SK-N-SH (cell line): Measurements from ENCODE around the gene KIFAP3. TPM values are rescaled to one million over a fixed set of nuclear protein-coding genes. Genes with fewer than 3 reads are reported as not detected.

Source experiments
- CTCF ChIA-PET: fragments of 300-600, 350-600 bp; formaldehyde crosslinking; extraction: SDS; loops from one replicate; lab custom pipeline; 2021; lab: Yijun Ruan, JAX
- POLR2A ChIA-PET: fragments of 350-600 bp; sonication (Branson Sonifier 250); formaldehyde crosslinking; extraction: SDS; loops from one replicate; lab custom pipeline; 2020; ENCODE audit warnings: antibody characterized with exemption, inconsistent platforms; lab: Yijun Ruan, JAX
- DNase-seq: peaks from one replicate; pipeline ENCODE4 v3.0.0; 2012
- H2AFZ ChIP-seq: fragments of 200-600 bp; sonication (generic); 2 replicates; pipeline ENCODE4 v1.8.1; 2016; ENCODE audit warnings: antibody characterized with exemption, mild to moderate bottlenecking, low read depth
- H3F3A ChIP-seq: fragments of 200-600 bp; sonication (generic); replicated peaks from 2 replicates; pipeline ENCODE3; 2016; ENCODE audit warnings: antibody characterized with exemption, mild to moderate bottlenecking; ENCODE audit not compliant: insufficient read depth
- H3K27ac ChIP-seq, 2 experiments: fragments of 200-500 bp in 1 of 2; fragments of 200-600 bp in 1 of 2; sonication (Bioruptor generic) in 1 of 2; sonication (generic), shearing (Covaris generic) in 1 of 2; 2 replicates each; pipeline versions ENCODE4 v1.5.1 to v1.6.1; 2014 to 2016; ENCODE audit warnings: low read depth in 2 of 2, inconsistent platforms in 1 of 2, low read length in 1 of 2, mild to moderate bottlenecking in 1 of 2, mixed read lengths in 1 of 2
- H3K27me3 ChIP-seq: fragments of 200-600 bp; sonication (generic), shearing (Covaris generic); 2 replicates; pipeline ENCODE4 v1.6.1; 2016; ENCODE audit warnings: mixed run types; ENCODE audit not compliant: insufficient read depth
- H3K36me3 ChIP-seq, 2 experiments: fragments of 200-500 bp in 1 of 2; fragments of 200-600 bp in 1 of 2; sonication (Bioruptor generic) in 1 of 2; sonication (generic) in 1 of 2; replicated peaks in 1 of 2; 2 replicates each; pipeline versions ENCODE3 to v1.5.1; 2014 to 2016; ENCODE audit warnings: low read length in 1 of 2, mild to moderate bottlenecking in 1 of 2; ENCODE audit not compliant: insufficient read depth in 2 of 2, control insufficient read depth in 1 of 2
- H3K4me1 ChIP-seq, 2 experiments: fragments of 200-500 bp in 1 of 2; fragments of 200-600 bp in 1 of 2; sonication (Bioruptor generic) in 1 of 2; sonication (generic), shearing (Covaris generic) in 1 of 2; 2 replicates each; pipeline versions ENCODE4 v1.5.1 to v1.6.1; 2014 to 2016; ENCODE audit warnings: low read depth in 1 of 2, low read length in 1 of 2, mixed run types in 1 of 2; ENCODE audit not compliant: insufficient read depth in 2 of 2, control insufficient read depth in 1 of 2
- H3K4me2 ChIP-seq: fragments of 200-600 bp; sonication (generic), shearing (Covaris generic); 2 replicates; pipeline ENCODE4 v1.6.1; 2017; ENCODE audit warnings: mixed run types
- H3K4me3 ChIP-seq, 2 experiments: fragments of 200-500 bp in 1 of 2; fragments of 200-600 bp in 1 of 2; sonication (Bioruptor generic) in 1 of 2; sonication (generic), shearing (Covaris generic) in 1 of 2; 2 replicates each; pipeline versions ENCODE4 v1.5.1 to v1.8.1; 2014 to 2016; ENCODE audit warnings: low read depth in 2 of 2, inconsistent platforms in 1 of 2, low read length in 1 of 2, mild to moderate bottlenecking in 1 of 2, mixed read lengths in 1 of 2, moderate library complexity in 1 of 2
- H3K79me2 ChIP-seq: fragments of 200-600 bp; sonication (generic); 2 replicates; pipeline ENCODE4 v1.8.1; 2017; ENCODE audit warnings: mild to moderate bottlenecking; ENCODE audit not compliant: insufficient read depth
- H3K9ac ChIP-seq: fragments of 200-600 bp; sonication (generic); 2 replicates; pipeline ENCODE4 v1.6.1; 2017; ENCODE audit warnings: mixed run types
- H3K9me2 ChIP-seq: fragments of 200-600 bp; sonication (generic); 2 replicates; pipeline ENCODE4 v1.6.1; 2017; ENCODE audit warnings: mixed run types
- H3K9me3 ChIP-seq: fragments of 200-600 bp; sonication (generic); 2 replicates; pipeline ENCODE4 v1.6.1; 2017; ENCODE audit warnings: mixed run types, mild to moderate bottlenecking, moderate library complexity
- H4K20me1 ChIP-seq: fragments of 200-600 bp; sonication (generic); 2 replicates; pipeline ENCODE4 v1.6.1; 2017; ENCODE audit warnings: mild to moderate bottlenecking, mixed run types; ENCODE audit not compliant: insufficient read depth
- FOSL2 ChIP-seq: IDR thresholded peaks from 2 replicates; pipeline ENCODE4 v1.4.0; 2012; ENCODE audit warnings: low read depth, mild to moderate bottlenecking, moderate library complexity, borderline replicate concordance
- FOXM1 ChIP-seq: IDR thresholded peaks from 2 replicates; pipeline ENCODE4 v1.4.0; 2012; ENCODE audit warnings: low read depth, mild to moderate bottlenecking
- GABPA ChIP-seq: IDR thresholded peaks from 2 replicates; pipeline ENCODE4 v1.4.0; 2012; ENCODE audit warnings: low read depth, mild to moderate bottlenecking
- GATA2 ChIP-seq: sonication (generic); formaldehyde crosslinking; IDR thresholded peaks from 2 replicates; pipeline ENCODE4 v1.5.0; 2020; ENCODE audit warnings: mild to moderate bottlenecking, missing genetic modification reagents
- JUND ChIP-seq: IDR thresholded peaks from 2 replicates; pipeline ENCODE4 v1.4.0; 2012
- MEF2A ChIP-seq: IDR thresholded peaks from 2 replicates; pipeline ENCODE4 v1.4.0; 2012; ENCODE audit warnings: low read depth, borderline replicate concordance
- MXI1 ChIP-seq: IDR thresholded peaks from 2 replicates; pipeline ENCODE4 v1.6.1; 2012; ENCODE audit warnings: mild to moderate bottlenecking, low read depth, low read length, improper control_type of control experiment
- NRF1 ChIP-seq: IDR thresholded peaks from 2 replicates; pipeline ENCODE4 v1.6.1; 2012; ENCODE audit warnings: low read depth, mild to moderate bottlenecking, low read length
- POLR2AphosphoS5 ChIP-seq: IDR thresholded peaks from 2 replicates; pipeline ENCODE4 v1.6.1; 2012; ENCODE audit warnings: low read depth, low read length
- RAD21 ChIP-seq: IDR thresholded peaks from 2 replicates; pipeline ENCODE4 v1.6.1; 2012; ENCODE audit warnings: mild to moderate bottlenecking, low read length
- RCOR1 ChIP-seq: fragments of 150-350 bp; IDR thresholded peaks from 2 replicates; pipeline ENCODE4 v1.6.1; 2017; ENCODE audit warnings: antibody characterized with exemption, low read length
- RFX5 ChIP-seq: IDR thresholded peaks from 2 replicates; pipeline ENCODE4 v1.6.1; 2012; ENCODE audit warnings: mild to moderate bottlenecking, improper control_type of control experiment, low read length
- RXRA ChIP-seq: IDR thresholded peaks from 2 replicates; pipeline ENCODE4 v1.4.0; 2012; ENCODE audit warnings: low read depth, mild to moderate bottlenecking, borderline replicate concordance
- SMC3 ChIP-seq: IDR thresholded peaks from 2 replicates; pipeline ENCODE4 v1.6.1; 2012; ENCODE audit warnings: low read depth, low read length, improper control_type of control experiment
- TAF1 ChIP-seq: IDR thresholded peaks from 2 replicates; pipeline ENCODE4 v1.6.1; 2012; ENCODE audit warnings: low read depth, mild to moderate bottlenecking, low read length, moderate library complexity, borderline replicate concordance
- TCF12 ChIP-seq: IDR thresholded peaks from 2 replicates; pipeline ENCODE4 v1.4.0; 2012
- TEAD4 ChIP-seq: IDR thresholded peaks from 2 replicates; pipeline ENCODE4 v1.4.0; 2012; ENCODE audit warnings: mild to moderate bottlenecking, borderline replicate concordance; ENCODE audit not compliant: insufficient read depth
- YY1 ChIP-seq: IDR thresholded peaks from 2 replicates; pipeline ENCODE4 v1.4.0; 2012; ENCODE audit warnings: low read depth, mild to moderate bottlenecking
- WGBS: methylation state at CpG from one replicate; pipeline ENCODE4 v1.1.6; 2017; ENCODE audit warnings: low lambda C conversion rate; 5-methylcytosine and 5-hydroxymethylcytosine counted together
- polyA plus RNA-seq, 3 experiments: library from polyadenylated mRNA; depleted of rRNA; stranded (reverse); fragments of >200 nt; gene quantifications; 2 replicates each; pipeline ENCODE4 v1.2.3, GENCODE V29; 2012
- TF ChIP-seq, protein P1 (sequence below): IDR thresholded peaks from 2 replicates; pipeline ENCODE4 v1.4.0; 2012; ENCODE audit warnings: low read depth
- TF ChIP-seq, protein P2 (sequence below): IDR thresholded peaks from 2 replicates; pipeline ENCODE4 v1.6.1; 2012; ENCODE audit warnings: mild to moderate bottlenecking, low read depth, low read length, moderate library complexity
- TF ChIP-seq, protein P3 (sequence below): fragments of 150-350 bp; IDR thresholded peaks from 2 replicates; pipeline ENCODE4 v1.6.1; 2016; ENCODE audit warnings: mild to moderate bottlenecking, low read depth, low read length
- TF ChIP-seq, protein P4 (sequence below): IDR thresholded peaks from 2 replicates; pipeline ENCODE4 v1.4.0; 2012; ENCODE audit warnings: low read depth, borderline replicate concordance

Gene KIFAP3
- polyA plus RNA-seq, 1 of the 3 experiments (the other 2 are of a cell fraction), result 10.7 TPM

DNA sequence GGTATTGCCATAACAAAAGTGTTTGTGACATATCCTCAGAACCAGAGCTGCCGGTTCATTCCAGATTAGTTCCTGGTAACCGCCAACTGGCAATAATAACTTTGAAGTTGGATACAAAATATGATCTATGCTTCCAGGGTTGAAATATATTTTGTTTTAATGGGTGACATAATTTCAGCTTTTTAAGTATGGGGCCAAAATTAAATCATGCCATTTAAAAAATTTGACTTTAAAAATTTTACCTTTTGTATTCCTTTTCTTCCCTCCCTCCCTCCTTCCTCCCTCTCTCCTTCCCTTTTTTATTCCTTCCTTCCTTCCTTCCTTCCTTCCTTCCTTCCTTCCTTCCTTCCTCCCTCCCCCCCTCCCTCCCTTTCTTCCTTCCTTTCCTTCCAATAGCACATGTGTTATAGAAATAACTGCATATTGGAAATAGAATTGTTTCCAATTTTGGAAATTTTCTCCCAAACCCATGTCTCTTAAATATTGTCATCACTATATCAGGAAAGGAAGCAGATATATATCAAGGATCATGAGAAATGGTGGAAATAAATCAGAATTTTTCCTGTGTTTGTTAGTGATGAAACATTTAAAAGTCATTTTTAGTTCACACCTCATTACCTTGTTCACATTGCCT, 12.0 kb upstream of the KIFAP3 start:
- Histone ChIP-seq H3K9ac (no peak overlapping the region), H2AFZ (no peak overlapping the region), H3K4me2 (no peak overlapping the region), H3F3A (no peaks in the 10 kb centered on the region), H4K20me1 (no peaks in the 10 kb centered on the region), H3K27me3 (no peaks in the 10 kb centered on the region), H3K4me3 (no peak overlapping the region), H3K4me1 (no peaks in the 10 kb centered on the region), H3K36me3 (no peaks in the 10 kb centered on the region), H3K9me3 (no peaks in the 10 kb centered on the region), H3K9me2 (no peaks in the 10 kb centered on the region), H3K79me2 (no peaks in the 10 kb centered on the region), H3K27ac (no peak overlapping the region)
- DNase-seq, result no peak
- TF ChIP-seq RXRA (no peak), NRF1 (no peak), FOSL2 (no peak), MXI1 (no peak), GABPA (no peak), GATA2 (CRISPR knock-in tag) (no peak), RFX5 (no peak), SMC3 (no peak), TAF1 (no peak), FOXM1 (no peak), JUND (no peak), TCF12 (no peak), RAD21 (no peak), MEF2A (no peak), TEAD4 (no peak)
- TF ChIP-seq, protein P1, sequence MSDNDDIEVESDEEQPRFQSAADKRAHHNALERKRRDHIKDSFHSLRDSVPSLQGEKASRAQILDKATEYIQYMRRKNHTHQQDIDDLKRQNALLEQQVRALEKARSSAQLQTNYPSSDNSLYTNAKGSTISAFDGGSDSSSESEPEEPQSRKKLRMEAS, result no peak
- WGBS, result 48% methylated on average over 2 of the region's 2 CpGs
- ChIA-PET CTCF (no interaction called here), POLR2A (no interaction called here)

DNA sequence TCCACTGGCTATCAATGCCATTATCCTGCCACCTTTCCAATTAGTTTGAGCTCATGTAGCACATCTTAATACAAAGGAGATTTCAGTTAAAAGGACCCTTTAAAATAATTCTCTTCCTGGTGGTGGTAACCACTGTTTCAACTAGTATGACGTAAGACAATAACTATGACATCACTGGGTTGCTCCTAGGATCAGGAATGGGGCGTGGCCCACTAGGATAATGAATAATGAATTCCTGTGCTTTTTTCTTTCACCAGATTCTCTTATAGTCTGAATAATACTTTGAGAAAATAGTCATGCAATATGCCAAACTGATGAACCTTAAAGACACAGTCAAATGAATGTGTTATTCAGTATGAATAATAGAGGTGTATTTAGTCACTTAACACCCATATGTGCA, 10.6 kb upstream of the KIFAP3 start:
- ChIA-PET POLR2A (no interaction called here), CTCF (no interaction called here)

More for the DNA sequence above, 10.6 kb upstream of the KIFAP3 start:
- Histone ChIP-seq H3K27me3 (no peaks in the 10 kb centered on the region), H3K27ac (no peak overlapping the region), H2AFZ (no peak overlapping the region), H3K36me3 (no peaks in the 10 kb centered on the region), H3K4me3 (no peak overlapping the region), H3K9me2 (no peaks in the 10 kb centered on the region), H3F3A (no peaks in the 10 kb centered on the region), H3K9me3 (no peaks in the 10 kb centered on the region), H3K4me1 (no peaks in the 10 kb centered on the region), H3K9ac (no peak overlapping the region), H4K20me1 (no peaks in the 10 kb centered on the region), H3K79me2 (no peaks in the 10 kb centered on the region), H3K4me2 (no peak overlapping the region)
- DNase-seq, result no peak
- no peak for TF ChIP-seq RAD21
- TF ChIP-seq RCOR1, result no peak
- no peak for TF ChIP-seq MEF2A
- no peak for TF ChIP-seq SMC3
- TF ChIP-seq, protein P2, sequence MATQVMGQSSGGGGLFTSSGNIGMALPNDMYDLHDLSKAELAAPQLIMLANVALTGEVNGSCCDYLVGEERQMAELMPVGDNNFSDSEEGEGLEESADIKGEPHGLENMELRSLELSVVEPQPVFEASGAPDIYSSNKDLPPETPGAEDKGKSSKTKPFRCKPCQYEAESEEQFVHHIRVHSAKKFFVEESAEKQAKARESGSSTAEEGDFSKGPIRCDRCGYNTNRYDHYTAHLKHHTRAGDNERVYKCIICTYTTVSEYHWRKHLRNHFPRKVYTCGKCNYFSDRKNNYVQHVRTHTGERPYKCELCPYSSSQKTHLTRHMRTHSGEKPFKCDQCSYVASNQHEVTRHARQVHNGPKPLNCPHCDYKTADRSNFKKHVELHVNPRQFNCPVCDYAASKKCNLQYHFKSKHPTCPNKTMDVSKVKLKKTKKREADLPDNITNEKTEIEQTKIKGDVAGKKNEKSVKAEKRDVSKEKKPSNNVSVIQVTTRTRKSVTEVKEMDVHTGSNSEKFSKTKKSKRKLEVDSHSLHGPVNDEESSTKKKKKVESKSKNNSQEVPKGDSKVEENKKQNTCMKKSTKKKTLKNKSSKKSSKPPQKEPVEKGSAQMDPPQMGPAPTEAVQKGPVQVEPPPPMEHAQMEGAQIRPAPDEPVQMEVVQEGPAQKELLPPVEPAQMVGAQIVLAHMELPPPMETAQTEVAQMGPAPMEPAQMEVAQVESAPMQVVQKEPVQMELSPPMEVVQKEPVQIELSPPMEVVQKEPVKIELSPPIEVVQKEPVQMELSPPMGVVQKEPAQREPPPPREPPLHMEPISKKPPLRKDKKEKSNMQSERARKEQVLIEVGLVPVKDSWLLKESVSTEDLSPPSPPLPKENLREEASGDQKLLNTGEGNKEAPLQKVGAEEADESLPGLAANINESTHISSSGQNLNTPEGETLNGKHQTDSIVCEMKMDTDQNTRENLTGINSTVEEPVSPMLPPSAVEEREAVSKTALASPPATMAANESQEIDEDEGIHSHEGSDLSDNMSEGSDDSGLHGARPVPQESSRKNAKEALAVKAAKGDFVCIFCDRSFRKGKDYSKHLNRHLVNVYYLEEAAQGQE, result no peak
- no peak for TF ChIP-seq GATA2 (CRISPR knock-in tag)
- TF ChIP-seq TEAD4, result no peak
- no peak for TF ChIP-seq POLR2AphosphoS5
- TF ChIP-seq, protein P3, sequence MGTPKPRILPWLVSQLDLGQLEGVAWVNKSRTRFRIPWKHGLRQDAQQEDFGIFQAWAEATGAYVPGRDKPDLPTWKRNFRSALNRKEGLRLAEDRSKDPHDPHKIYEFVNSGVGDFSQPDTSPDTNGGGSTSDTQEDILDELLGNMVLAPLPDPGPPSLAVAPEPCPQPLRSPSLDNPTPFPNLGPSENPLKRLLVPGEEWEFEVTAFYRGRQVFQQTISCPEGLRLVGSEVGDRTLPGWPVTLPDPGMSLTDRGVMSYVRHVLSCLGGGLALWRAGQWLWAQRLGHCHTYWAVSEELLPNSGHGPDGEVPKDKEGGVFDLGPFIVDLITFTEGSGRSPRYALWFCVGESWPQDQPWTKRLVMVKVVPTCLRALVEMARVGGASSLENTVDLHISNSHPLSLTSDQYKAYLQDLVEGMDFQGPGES, result no peak
- no peak for TF ChIP-seq RXRA
- TF ChIP-seq YY1, result no peak
- TF ChIP-seq FOXM1, result no peak
- TF ChIP-seq, protein P4, sequence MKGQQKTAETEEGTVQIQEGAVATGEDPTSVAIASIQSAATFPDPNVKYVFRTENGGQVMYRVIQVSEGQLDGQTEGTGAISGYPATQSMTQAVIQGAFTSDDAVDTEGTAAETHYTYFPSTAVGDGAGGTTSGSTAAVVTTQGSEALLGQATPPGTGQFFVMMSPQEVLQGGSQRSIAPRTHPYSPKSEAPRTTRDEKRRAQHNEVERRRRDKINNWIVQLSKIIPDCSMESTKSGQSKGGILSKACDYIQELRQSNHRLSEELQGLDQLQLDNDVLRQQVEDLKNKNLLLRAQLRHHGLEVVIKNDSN, result no peak
- TF ChIP-seq GABPA, result no peak
- WGBS, result 18% methylated on average over 2 of the region's 2 CpGs
